H1 (cell line): ENCODE measurements around the gene AP1S1. TPM values are rescaled to one million over a fixed set of nuclear protein-coding genes. Genes with fewer than 3 reads are reported as not detected.

ENCODE experiments used
- CTCF ChIA-PET: fragments of 300-600 bp; sonication (Branson Sonifier 250); formaldehyde crosslinking; loops from one replicate; lab custom pipeline; 2021; ENCODE audit not compliant: partially characterized antibody; lab: Charles Lee
- POLR2A ChIA-PET: fragments of 300-600 bp; sonication (Branson Sonifier 250); formaldehyde crosslinking; loops from one replicate; lab custom pipeline; 2021; ENCODE audit warnings: inconsistent platforms; ENCODE audit not compliant: partially characterized antibody; lab: Charles Lee
- DNase-seq, 2 experiments: peaks; one replicate each; pipeline versions ENCODE4 v3.0.0 to v3.0.0-alpha.2; 2010 to 2022; ENCODE audit warnings: low spot score in 2 of 2, low read depth in 1 of 2, mixed read lengths in 1 of 2
- FAIRE-seq: peaks from 2 replicates; lab custom pipeline; 2011; peaks lifted over from hg19 to GRCh38; lab: Jason Lieb, UNC
- H2AFZ ChIP-seq: 2 replicates; pipeline ENCODE4 v1.8.1; 2012; ENCODE audit warnings: low read length, inconsistent platforms
- H2AK5ac ChIP-seq: 2 replicates; pipeline ENCODE4 v1.6.1; 2013; ENCODE audit warnings: low read depth, low read length
- H2BK120ac ChIP-seq: replicated peaks from 2 replicates; pipeline ENCODE3; 2013; ENCODE audit warnings: low read depth, low read length, inconsistent platforms
- H2BK12ac ChIP-seq: 2 replicates; pipeline ENCODE4 v1.6.1; 2013; ENCODE audit warnings: low read depth, low read length
- H2BK15ac ChIP-seq: 2 replicates; pipeline ENCODE4 v1.6.1; 2013; ENCODE audit warnings: low read length
- H2BK20ac ChIP-seq: 2 replicates; pipeline ENCODE4 v1.6.1; 2013; ENCODE audit warnings: low read length
- H2BK5ac ChIP-seq: 2 replicates; pipeline ENCODE4 v1.6.1; 2013; ENCODE audit warnings: low read depth, low read length
- H3K14ac ChIP-seq: 2 replicates; pipeline ENCODE4 v1.6.1; 2013; ENCODE audit warnings: inconsistent platforms; ENCODE audit not compliant: insufficient read length
- H3K18ac ChIP-seq: 2 replicates; pipeline ENCODE4 v1.6.1; 2013; ENCODE audit warnings: low read length; ENCODE audit errors: extremely low read depth
- H3K23ac ChIP-seq: 2 replicates; pipeline ENCODE4 v1.6.1; 2013; ENCODE audit warnings: inconsistent platforms; ENCODE audit not compliant: insufficient read length
- H3K23me2 ChIP-seq: 2 replicates; pipeline ENCODE4 v1.6.1; 2013; ENCODE audit warnings: low read depth, low read length
- H3K27ac ChIP-seq: 2 replicates; pipeline ENCODE4 v1.6.1; 2011; ENCODE audit warnings: low read depth, low read length, inconsistent platforms
- H3K27me3 ChIP-seq, 4 experiments: replicated peaks in 1 of 4; 1 replicate in 1 of 4; 2 replicates in 3 of 4; pipeline versions ENCODE4 v1.6.1 to v1.8.1; 2011 to 2013; ENCODE audit warnings: low read length in 3 of 4, mild to moderate bottlenecking in 3 of 4, inconsistent platforms in 2 of 4, mixed read lengths in 2 of 4, moderate library complexity in 1 of 4; ENCODE audit not compliant: control insufficient read depth in 3 of 4, insufficient read depth in 3 of 4; ENCODE audit errors: extremely low read depth in 1 of 4
- H3K36me3 ChIP-seq, 4 experiments: 2 replicates each; pipeline versions ENCODE4 v1.6.1 to v1.8.1; 2011 to 2013; ENCODE audit warnings: mild to moderate bottlenecking in 4 of 4, low read length in 3 of 4, moderate library complexity in 2 of 4, control low read depth in 1 of 4, inconsistent platforms in 1 of 4; ENCODE audit not compliant: insufficient read depth in 4 of 4, control insufficient read depth in 2 of 4
- H3K4ac ChIP-seq: replicated peaks from 2 replicates; pipeline ENCODE3; 2013; ENCODE audit warnings: low read length, low read depth, mixed read lengths, inconsistent platforms; ENCODE audit not compliant: insufficient read length
- H3K4me1 ChIP-seq, 4 experiments: replicated peaks in 1 of 4; 1 replicate in 1 of 4; 2 replicates in 3 of 4; pipeline versions ENCODE4 v1.6.1 to v1.8.1; 2011 to 2013; ENCODE audit warnings: low read length in 3 of 4, inconsistent platforms in 2 of 4, mixed read lengths in 1 of 4; ENCODE audit not compliant: insufficient read depth in 4 of 4, control insufficient read depth in 3 of 4
- H3K4me2 ChIP-seq, 2 experiments: 2 replicates each; pipeline versions ENCODE4 v1.6.1 to v1.8.1; 2011 to 2013; ENCODE audit warnings: low read depth in 2 of 2, low read length in 2 of 2, control low read depth in 1 of 2, inconsistent platforms in 1 of 2, mild to moderate bottlenecking in 1 of 2; ENCODE audit not compliant: insufficient read depth in 1 of 2
- H3K4me3 ChIP-seq, 4 experiments: fragments of 200-600, 300-600 bp in 1 of 4; sonication (generic), shearing (Covaris generic), sonication (Bioruptor Twin) in 1 of 4; 2 replicates each; pipeline versions ENCODE4 v1.5.1 to v1.8.1; 2011 to 2016; ENCODE audit warnings: low read length in 4 of 4, low read depth in 3 of 4, control low read depth in 2 of 4, inconsistent platforms in 2 of 4, mild to moderate bottlenecking in 2 of 4, mixed read lengths in 1 of 4, moderate library complexity in 1 of 4; ENCODE audit not compliant: insufficient read depth in 2 of 4; ENCODE audit errors: extremely low read depth in 1 of 4
- H3K56ac ChIP-seq: replicated peaks from 2 replicates; pipeline ENCODE3; 2013; ENCODE audit warnings: low read depth, mild to moderate bottlenecking, mixed read lengths, low read length, inconsistent platforms; ENCODE audit not compliant: insufficient read length
- H3K79me1 ChIP-seq: 2 replicates; pipeline ENCODE4 v1.6.1; 2013; ENCODE audit warnings: low read depth, low read length, control low read depth
- H3K79me2 ChIP-seq, 2 experiments: 2 replicates each; pipeline versions ENCODE4 v1.6.1 to v1.8.1; 2012 to 2013; ENCODE audit warnings: low read length in 2 of 2, mild to moderate bottlenecking in 2 of 2, inconsistent platforms in 1 of 2; ENCODE audit not compliant: insufficient read depth in 2 of 2, control insufficient read depth in 1 of 2
- H3K9ac ChIP-seq, 4 experiments: replicated peaks in 1 of 4; 1 replicate in 1 of 4; 2 replicates in 3 of 4; pipeline versions ENCODE4 v1.6.1 to v1.8.1; 2011 to 2013; ENCODE audit warnings: low read depth in 3 of 4, low read length in 3 of 4, control low read depth in 2 of 4, mild to moderate bottlenecking in 2 of 4, moderate library complexity in 2 of 4, inconsistent platforms in 1 of 4; ENCODE audit errors: extremely low read depth in 1 of 4
- H3K9me3 ChIP-seq, 2 experiments: 2 replicates each; pipeline versions ENCODE4 v1.6.1 to v1.8.1; 2012 to 2013; ENCODE audit warnings: mild to moderate bottlenecking in 2 of 2, moderate library complexity in 2 of 2, control low read depth in 1 of 2, inconsistent platforms in 1 of 2, low read depth in 1 of 2, low read length in 1 of 2, mixed read lengths in 1 of 2; ENCODE audit not compliant: insufficient read depth in 2 of 2
- H4K20me1 ChIP-seq, 2 experiments: replicated peaks in 1 of 2; 2 replicates each; pipeline versions ENCODE3 to v1.8.1; 2011 to 2013; ENCODE audit warnings: inconsistent platforms in 2 of 2, low read length in 2 of 2, mild to moderate bottlenecking in 1 of 2; ENCODE audit not compliant: insufficient read depth in 2 of 2, control insufficient read depth in 1 of 2
- H4K5ac ChIP-seq: 2 replicates; pipeline ENCODE4 v1.6.1; 2013; ENCODE audit warnings: low read length, low read depth, mixed read lengths, inconsistent platforms; ENCODE audit not compliant: insufficient read length
- H4K8ac ChIP-seq: 2 replicates; pipeline ENCODE4 v1.8.0; 2013; ENCODE audit warnings: mild to moderate bottlenecking, moderate library complexity, low read length, inconsistent platforms; ENCODE audit not compliant: insufficient read depth; ENCODE audit errors: extremely low read depth
- H4K91ac ChIP-seq: replicated peaks from 2 replicates; pipeline ENCODE3; 2013; ENCODE audit warnings: low read length, mixed read lengths, inconsistent platforms; ENCODE audit not compliant: insufficient read length
- CHD1 ChIP-seq: IDR thresholded peaks from 2 replicates; pipeline ENCODE4 v1.6.1; 2012; ENCODE audit warnings: low read depth, low read length, improper control_type of control experiment
- CTCF ChIP-seq, 3 experiments: IDR thresholded peaks; 1 replicate in 2 of 3; 2 replicates in 1 of 3; pipeline versions ENCODE4 v1.5.1 to v1.6.1; 2011; ENCODE audit warnings: low read length in 3 of 3, mild to moderate bottlenecking in 3 of 3, inconsistent platforms in 2 of 3, low read depth in 1 of 3, moderate library complexity in 1 of 3; ENCODE audit not compliant: insufficient read depth in 1 of 3; ENCODE audit errors: control extremely low read depth in 1 of 3
- JUN ChIP-seq: IDR thresholded peaks from 2 replicates; pipeline ENCODE4 v1.6.1; 2011; ENCODE audit warnings: low read depth, mild to moderate bottlenecking, improper control_type of control experiment, low read length
- JUND ChIP-seq: IDR thresholded peaks from 2 replicates; pipeline ENCODE4 v1.6.1; 2011; ENCODE audit warnings: mild to moderate bottlenecking, improper control_type of control experiment, low read length
- KDM1A ChIP-seq: fragments of 200-600, 300-600 bp; sonication (generic); IDR thresholded peaks from 2 replicates; pipeline ENCODE4 v1.7.1; 2016; ENCODE audit warnings: mild to moderate bottlenecking, low read length, borderline replicate concordance
- RBBP5 ChIP-seq: IDR thresholded peaks from 2 replicates; pipeline ENCODE4 v1.7.1; 2012; ENCODE audit warnings: low read depth, mild to moderate bottlenecking, inconsistent platforms, low read length, moderate library complexity, borderline replicate concordance
- USF2 ChIP-seq: IDR thresholded peaks from 2 replicates; pipeline ENCODE4 v1.6.1; 2011; ENCODE audit warnings: low read length, improper control_type of control experiment
- WGBS, 2 experiments: shearing (Covaris generic) in 1 of 2; methylation state at CpG; one replicate each; pipeline versions ENCODE4 v1.1.6 to v1.1.7; 2013 to 2015; ENCODE audit warnings: low lambda C conversion rate in 2 of 2, mixed read lengths in 2 of 2, inconsistent platforms in 1 of 2, low coverage in 1 of 2, missing lambda C conversion rate in 1 of 2; ENCODE audit not compliant: insufficient replicate concordance in 2 of 2, insufficient coverage in 1 of 2, insufficient read length in 1 of 2; ENCODE audit errors: extremely low coverage in 1 of 2, missing lambda C conversion rate in 1 of 2; 5-methylcytosine and 5-hydroxymethylcytosine counted together
- polyA plus RNA-seq, 7 experiments: library from polyadenylated mRNA; depleted of rRNA in 3 of 7; stranded (reverse) in 5 of 7; unstranded in 2 of 7; fragments of >200 nt in 5 of 7; fragments of 200-250 nt in 2 of 7; gene quantifications; 1 replicate in 5 of 7; 2 replicates in 1 of 7; 4 replicates in 1 of 7; pipeline versions ENCODE4 v1.2.1 to v1.2.3, GENCODE V29; 2011 to 2013; ENCODE audit warnings: missing spikeins in 2 of 7, mixed read lengths in 2 of 7
- total RNA-seq: library from RNA; stranded (reverse); fragmentation: NEBNext Ultra II Directional; extraction: Animal tissue kit (Norgen Biotek cat#: 25700); gene quantifications from 2 replicates; pipeline ENCODE4 v1.2.1, GENCODE V29; 2021

AP1S1 gene
- total and polyA plus RNA-seq, 2 of the 8 experiments (the other 6 are each of a cell fraction or from before 2014, with no cell fraction given): 56.1 to 59.3 TPM

- H3K9me3 ChIP-seq: no peaks in the 10 kb centered on the region
- 29% methylated on average over 11 of the region's 16 CpGs; no CpG with 5 or more reads in 1 of the 2 experiments for WGBS, 2 experiments
- no peak overlapping the region for H3K4ac ChIP-seq
- no peaks in the 10 kb centered on the region; the same call in 1 of the 2 replicates for H3K23me2 ChIP-seq
- H4K91ac ChIP-seq: peak overlapping the region; percentile 69
- H4K20me1 ChIP-seq: no peaks in the 10 kb centered on the region
- ChIA-PET POLR2A (interaction anchor here (1.1 to 1.2 kb wide), 2 partner anchors 12 to 53 kb away, joined by 4 read pairs; partner anchors contain the start of genes SERPINE1 and TRIM56), CTCF (interaction anchor here (0.7 to 9.7 kb wide), 19 partner anchors 8 to 245 kb away, joined by 3 to 168 read pairs (median 4); partner anchors contain the start of genes MOGAT3, SERPINE1 and TRIM56)
- H3K36me3 ChIP-seq: no peaks in the 10 kb centered on the region
- peak overlapping the region; percentile 84 for H2BK120ac ChIP-seq
- peaks cover 0 to 2% (median 0%) of the 10 kb centered on the region in 4 experiments; a peak in 1 of 7 replicates for H3K27me3 ChIP-seq
- H2BK15ac ChIP-seq: no peak overlapping the region
- H3K23ac ChIP-seq: no peak overlapping the region
- H3K56ac ChIP-seq: no peak overlapping the region
- H2BK20ac ChIP-seq: 0 out of 2 replicates have a peak overlapping the region, but pooled peaks have one; percentile 72
- H3K79me2 ChIP-seq: no peaks in the 10 kb centered on the region
- H3K4me1 ChIP-seq: peaks cover 2 to 14% (median 6%) of the 10 kb centered on the region in 4 experiments; a peak in 6 of 7 replicates
- H3K18ac ChIP-seq: peak overlapping the region; percentile 87
- H4K8ac ChIP-seq: no peak overlapping the region
- no peak for FAIRE-seq
- H2BK5ac ChIP-seq: peak overlapping the region; percentile 85; the same call in 1 of the 2 replicates
- H3K27ac ChIP-seq: no peak overlapping the region
- H3K4me2 ChIP-seq: peak overlapping the region in 1 of 2 experiments; percentile 53; a peak in 2 of 4 replicates
- H2AK5ac ChIP-seq: no peak overlapping the region
- H4K5ac ChIP-seq: no peak overlapping the region
- no peak overlapping the region for H3K9ac ChIP-seq
- H2AFZ ChIP-seq: peak overlapping the region; percentile 76; the same call in 1 of the 2 replicates
- H3K4me3 ChIP-seq: peak overlapping the region in 1 of 4 experiments; percentile 29; a peak in 2 of 8 replicates
- DNase-seq: peak in 1 of 2 experiments; percentile 80
- no peak overlapping the region for H3K14ac ChIP-seq
- H2BK12ac ChIP-seq: peak overlapping the region; percentile 92; the same call in 1 of the 2 replicates
- no peaks in the 10 kb centered on the region for H3K79me1 ChIP-seq
- peak; percentile 61; the same call in 1 of the 2 replicates for TF ChIP-seq JUN
- TF ChIP-seq KDM1A: no peak
- TF ChIP-seq CTCF (IDR thresholded peaks at IDR 0.05; ENCODE audit: control extremely low read depth in 1 of 3, insufficient read depth in 1 of 3, low read depth in 1 of 3, low read length in 3 of 3): peak; percentile 57 to 76 (median 64)
- no peak for TF ChIP-seq RBBP5
- TF ChIP-seq CHD1: no peak
- TF ChIP-seq JUND: peak; percentile 90
- 0 out of 2 replicates have a peak, but pooled peaks have one; percentile 17 for TF ChIP-seq USF2
These were observed 15.9 kb upstream of the AP1S1 start for GRCh38 chr7:101138213-101138870.
